Upper lobe of right lung (tissue), 1 donor: ENCODE results near the gene SMIM29. TPM values are rescaled to one million over a fixed set of nuclear protein-coding genes. Genes with fewer than 3 reads are reported as not detected.

ENCODE experiments used
- ATAC-seq: fragments of 200-7000 bp; cut with Tn5 transposase; one replicate; pipeline ENCODE4 v1.9.1; 2020; ENCODE audit warnings: mild to moderate bottlenecking, moderate library complexity
- DNase-seq: peaks from one replicate; pipeline ENCODE4 v3.0.0-alpha.2; 2020
- H3K27ac ChIP-seq: fragments of 200-600 bp; one replicate; pipeline ENCODE4 v1.8.0; 2022
- H3K27me3 ChIP-seq: fragments of 200-600 bp; one replicate; pipeline ENCODE4 v1.8.0; 2022; ENCODE audit warnings: mild to moderate bottlenecking
- H3K36me3 ChIP-seq: fragments of 200-600 bp; one replicate; pipeline ENCODE4 v1.8.0; 2022
- H3K4me1 ChIP-seq: fragments of 200-600 bp; one replicate; pipeline ENCODE4 v1.8.0; 2022
- H3K4me3 ChIP-seq: fragments of 200-600 bp; one replicate; pipeline ENCODE4 v1.8.0; 2022; ENCODE audit warnings: mild to moderate bottlenecking
- H3K9me3 ChIP-seq: fragments of 200-600 bp; one replicate; pipeline ENCODE4 v1.8.0; 2022
- intact Hi-C: fragments of 100-400 bp; cut with DNase I; formaldehyde crosslinking; loops from one replicate; pipeline ENCODE4 v1.11.0; 2022
- total RNA-seq: library from RNA; stranded (reverse); fragmentation: NEBNext Ultra II Directional; extraction: Animal tissue kit (Norgen Biotek cat#: 25700); gene quantifications from one replicate; pipeline ENCODE4 v1.2.1, GENCODE V29; 2021
- TF ChIP-seq, protein P1 (sequence below): fragments of 200-600 bp; IDR thresholded peaks from one replicate; pipeline ENCODE4 v1.8.0; 2022; ENCODE audit warnings: antibody characterized with exemption
- donor health status: DM: no; HTN: yes; CAD: no; lungs with severe emphysema.

Gene SMIM29
- total RNA-seq, 1 donor from 2014 or later: 32.6 TPM

DNA sequence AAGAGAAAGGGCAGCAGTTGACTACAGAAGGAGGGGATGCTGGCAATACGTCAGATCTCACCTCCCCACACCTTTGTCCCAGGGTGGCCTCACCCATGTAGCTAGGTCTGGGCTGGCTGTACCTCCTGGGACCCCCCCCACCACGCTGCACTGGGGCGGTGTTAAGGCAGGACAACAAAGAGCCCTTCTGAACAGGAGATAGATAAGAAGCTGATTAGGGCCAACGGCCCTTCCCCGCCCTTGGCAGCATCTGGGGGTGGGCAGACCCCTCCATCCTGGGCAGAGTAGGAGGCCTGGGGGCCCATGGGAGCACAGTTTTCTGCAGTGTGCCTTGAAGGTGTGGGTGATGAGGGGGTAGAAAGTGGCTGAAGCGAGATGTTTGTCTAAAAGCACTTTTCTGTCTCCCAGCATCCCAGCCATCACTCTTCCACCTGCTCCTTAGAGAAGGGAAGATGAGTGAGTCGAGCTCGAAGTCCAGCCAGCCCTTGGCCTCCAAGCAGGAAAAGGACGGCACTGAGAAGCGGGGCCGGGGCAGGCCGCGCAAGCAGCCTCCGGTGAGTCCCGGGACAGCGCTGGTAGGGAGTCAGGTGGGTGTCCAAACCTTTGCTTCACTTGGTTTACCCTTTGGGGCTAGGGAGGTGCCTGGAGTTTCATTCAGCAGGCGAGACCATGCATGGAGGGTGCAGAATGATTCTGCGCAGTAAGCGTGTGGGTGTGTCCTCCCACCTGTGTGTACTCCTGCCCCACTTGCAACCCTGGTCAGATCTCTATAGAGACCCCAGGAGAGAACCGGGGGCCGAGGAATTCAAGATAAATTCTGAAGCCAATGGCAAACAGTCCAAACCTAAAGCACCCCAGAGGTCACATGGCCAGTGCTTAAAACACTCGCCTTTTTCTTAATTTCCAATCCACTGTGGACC lies 8.2 kb downstream of the SMIM29 start:
- Histone ChIP-seq H3K4me3 (no peak overlapping the region), H3K27ac (no peak overlapping the region), H3K4me1 (peaks cover 22% of the 10 kb centered on the region), H3K9me3 (no peaks in the 10 kb centered on the region), H3K36me3 (peaks cover 23% of the 10 kb centered on the region), H3K27me3 (no peaks in the 10 kb centered on the region)
- no peak for ATAC-seq
- intact Hi-C loops: loop anchor here (10.0 kb wide), 1 partner anchor 174 kb away; no protein-coding TSS in a partner anchor
- peak; percentile 51 for DNase-seq
- TF ChIP-seq, protein P1, sequence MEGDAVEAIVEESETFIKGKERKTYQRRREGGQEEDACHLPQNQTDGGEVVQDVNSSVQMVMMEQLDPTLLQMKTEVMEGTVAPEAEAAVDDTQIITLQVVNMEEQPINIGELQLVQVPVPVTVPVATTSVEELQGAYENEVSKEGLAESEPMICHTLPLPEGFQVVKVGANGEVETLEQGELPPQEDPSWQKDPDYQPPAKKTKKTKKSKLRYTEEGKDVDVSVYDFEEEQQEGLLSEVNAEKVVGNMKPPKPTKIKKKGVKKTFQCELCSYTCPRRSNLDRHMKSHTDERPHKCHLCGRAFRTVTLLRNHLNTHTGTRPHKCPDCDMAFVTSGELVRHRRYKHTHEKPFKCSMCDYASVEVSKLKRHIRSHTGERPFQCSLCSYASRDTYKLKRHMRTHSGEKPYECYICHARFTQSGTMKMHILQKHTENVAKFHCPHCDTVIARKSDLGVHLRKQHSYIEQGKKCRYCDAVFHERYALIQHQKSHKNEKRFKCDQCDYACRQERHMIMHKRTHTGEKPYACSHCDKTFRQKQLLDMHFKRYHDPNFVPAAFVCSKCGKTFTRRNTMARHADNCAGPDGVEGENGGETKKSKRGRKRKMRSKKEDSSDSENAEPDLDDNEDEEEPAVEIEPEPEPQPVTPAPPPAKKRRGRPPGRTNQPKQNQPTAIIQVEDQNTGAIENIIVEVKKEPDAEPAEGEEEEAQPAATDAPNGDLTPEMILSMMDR: no peak

DNA sequence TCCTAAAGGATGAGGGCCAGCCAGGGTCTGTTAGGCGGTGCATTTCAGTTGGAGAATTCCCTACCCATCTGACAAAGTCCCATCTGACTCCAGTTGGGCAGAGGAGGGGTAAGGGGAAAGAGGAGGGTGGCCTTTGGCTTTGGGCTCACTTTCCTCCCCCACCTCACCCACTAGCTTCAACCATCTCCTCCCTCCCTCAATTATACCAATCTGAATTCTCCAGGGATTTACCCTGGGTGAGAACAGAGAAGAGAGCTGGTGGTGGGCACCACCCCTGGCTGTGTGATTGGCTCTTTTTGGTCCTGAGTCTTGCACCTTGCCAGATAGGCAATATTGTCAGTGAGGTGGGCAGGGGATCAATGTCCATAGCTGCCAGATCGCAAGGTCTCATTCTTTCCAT lies 8.9 kb downstream of the SMIM29 start:
- Histone ChIP-seq H3K27ac (no peak overlapping the region), H3K9me3 (no peaks in the 10 kb centered on the region), H3K4me3 (no peak overlapping the region), H3K27me3 (no peaks in the 10 kb centered on the region), H3K36me3 (peaks cover 23% of the 10 kb centered on the region), H3K4me1 (peaks cover 22% of the 10 kb centered on the region)
- ATAC-seq (no peak), DNase-seq (no peak)
- TF ChIP-seq, protein P1: no peak
- intact Hi-C loops: loop anchor here (10.0 kb wide), 1 partner anchor 175 kb away; no protein-coding TSS in a partner anchor

DNA sequence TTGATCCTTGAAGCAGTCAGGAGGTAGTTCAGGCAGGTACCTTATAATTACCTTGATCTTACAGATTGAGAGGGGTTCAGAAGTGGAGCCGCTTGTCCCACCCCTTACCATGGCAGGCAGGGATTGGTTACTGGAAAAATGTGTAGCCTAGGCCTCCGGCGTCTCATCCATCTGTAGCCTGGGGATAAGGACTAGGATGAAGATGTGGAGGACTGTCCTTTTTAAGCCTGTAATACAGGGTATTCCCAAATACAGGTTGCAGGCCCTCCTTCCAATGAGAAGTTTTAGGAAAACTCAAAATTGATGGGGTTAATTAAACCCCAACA lies 9.3 kb downstream of the SMIM29 start:
- peaks cover 19% of the 10 kb centered on the region for H3K4me1 ChIP-seq
- no peak overlapping the region for H3K4me3 ChIP-seq
- no peaks in the 10 kb centered on the region for H3K9me3 ChIP-seq
- no peak for DNase-seq
- TF ChIP-seq, protein P1: no peak
- H3K27me3 ChIP-seq: no peaks in the 10 kb centered on the region
- peaks cover 23% of the 10 kb centered on the region for H3K36me3 ChIP-seq
- no peak for ATAC-seq
- H3K27ac ChIP-seq: no peak overlapping the region
- intact Hi-C loops: no loop called here

DNA sequence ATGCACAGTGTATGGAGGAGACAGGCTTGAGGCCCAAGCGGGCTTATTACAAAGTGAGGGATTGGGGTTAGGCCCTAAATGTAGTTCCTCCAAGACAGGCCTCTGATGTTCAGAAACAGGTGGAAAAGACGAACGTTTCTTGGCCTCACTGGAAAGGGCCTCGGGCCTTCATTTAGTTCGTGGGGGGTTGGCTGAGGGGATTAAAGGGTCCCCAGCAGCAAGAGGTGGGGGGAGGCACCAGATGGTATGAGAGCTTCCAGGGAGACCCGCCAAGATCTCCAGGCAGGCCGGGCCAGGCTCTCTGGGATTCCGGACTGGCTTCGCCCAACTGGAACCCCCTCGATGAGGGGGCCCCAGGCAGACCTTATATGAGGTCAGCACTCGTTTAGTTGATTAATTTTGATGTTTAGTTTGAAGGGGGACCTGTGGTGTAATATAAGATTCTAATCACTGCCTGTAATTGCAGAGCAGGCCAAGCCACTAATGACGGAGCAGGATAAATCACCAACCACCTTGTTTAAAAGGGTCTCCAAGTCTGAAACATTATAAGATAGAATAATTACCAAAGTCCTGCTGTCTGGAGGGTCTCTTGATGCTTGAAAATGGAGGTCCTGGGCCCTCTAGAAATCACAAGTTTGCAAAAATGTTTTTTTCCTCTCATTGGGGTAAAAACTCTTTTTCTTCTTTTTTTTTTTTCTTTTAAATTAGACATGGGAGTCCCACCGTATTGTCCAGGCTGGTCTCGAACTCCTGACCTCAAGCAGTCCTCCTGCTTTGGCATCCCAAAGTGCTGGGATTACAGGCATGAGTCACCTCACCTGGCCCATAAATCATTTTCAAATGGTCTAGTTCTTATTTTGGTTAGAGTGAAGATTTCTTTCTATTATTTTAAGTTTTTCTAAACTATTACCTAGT lies 10.0 kb downstream of the SMIM29 start:
- Histone ChIP-seq H3K9me3 (no peaks in the 10 kb centered on the region), H3K27me3 (no peaks in the 10 kb centered on the region), H3K4me3 (peak overlapping the region; percentile 77), H3K4me1 (peaks cover 13% of the 10 kb centered on the region), H3K36me3 (peaks cover 23% of the 10 kb centered on the region), H3K27ac (no peak overlapping the region)
- intact Hi-C loops: no loop called here
- ATAC-seq: no peak
- TF ChIP-seq, protein P1: no peak
- no peak for DNase-seq

DNA sequence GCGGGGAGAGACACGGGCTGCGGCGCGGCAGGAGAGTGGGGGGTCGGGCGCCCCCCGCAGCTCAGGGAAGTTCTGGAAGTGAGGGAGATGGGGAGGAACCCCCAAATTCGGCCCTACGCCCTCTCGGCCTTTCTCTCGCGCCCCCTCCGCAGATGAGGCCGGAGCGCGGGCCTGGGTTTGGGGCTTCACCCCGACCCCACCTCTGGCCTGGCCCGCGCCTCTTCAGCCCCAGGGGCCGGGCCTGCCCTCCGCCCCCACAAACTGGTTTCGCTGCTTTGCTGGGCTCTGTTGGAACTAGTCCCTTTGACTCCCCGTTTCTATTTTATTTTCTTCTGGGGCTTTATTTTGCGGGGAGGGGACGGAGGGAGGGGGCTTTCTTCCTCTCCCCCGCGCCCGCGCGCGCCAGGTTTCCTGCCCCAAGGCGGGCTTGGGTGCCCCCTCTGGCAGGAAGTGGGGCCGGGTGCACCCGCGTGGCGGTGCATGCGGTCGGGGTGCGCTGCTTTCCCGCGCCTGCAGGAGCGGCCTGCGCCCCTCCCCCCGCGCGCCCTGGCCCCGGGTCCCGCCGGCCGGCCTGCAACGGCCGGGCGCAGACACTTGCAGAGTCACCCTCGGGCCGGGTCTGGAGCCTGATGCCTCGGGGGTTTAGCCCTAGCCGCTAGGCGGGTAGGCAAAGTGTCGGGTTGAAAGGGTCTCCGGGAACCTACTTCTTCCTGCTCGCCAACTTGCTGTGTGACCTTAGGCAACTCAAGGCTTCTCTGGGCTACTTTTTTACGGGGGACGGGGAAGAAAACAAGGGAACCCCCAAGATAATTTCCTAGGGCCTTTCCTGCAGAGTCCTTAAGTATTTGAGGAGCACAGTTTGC lies 10.9 kb downstream of the SMIM29 start:
- peak overlapping the region; percentile 60 for H3K27ac ChIP-seq
- DNase-seq: peak; percentile 81

More for the DNA sequence above, 10.9 kb downstream of the SMIM29 start:
- intact Hi-C loops: no loop called here
- Histone ChIP-seq H3K36me3 (peaks cover 23% of the 10 kb centered on the region), H3K4me1 (peaks cover 9% of the 10 kb centered on the region), H3K4me3 (peak overlapping the region; percentile 77), H3K27me3 (no peaks in the 10 kb centered on the region), H3K9me3 (no peaks in the 10 kb centered on the region)
- peak; percentile 2 for ATAC-seq
- TF ChIP-seq, protein P1: peak; percentile 28
